ENCODE data around the gene CREG1. TPM values are rescaled to one million over a fixed set of nuclear protein-coding genes. Genes with fewer than 3 reads are reported as not detected.

Gene CREG1
- total and polyA plus RNA-seq, 8 donors = 21.4 to 48.1 (median 40.1) TPM

DNA sequence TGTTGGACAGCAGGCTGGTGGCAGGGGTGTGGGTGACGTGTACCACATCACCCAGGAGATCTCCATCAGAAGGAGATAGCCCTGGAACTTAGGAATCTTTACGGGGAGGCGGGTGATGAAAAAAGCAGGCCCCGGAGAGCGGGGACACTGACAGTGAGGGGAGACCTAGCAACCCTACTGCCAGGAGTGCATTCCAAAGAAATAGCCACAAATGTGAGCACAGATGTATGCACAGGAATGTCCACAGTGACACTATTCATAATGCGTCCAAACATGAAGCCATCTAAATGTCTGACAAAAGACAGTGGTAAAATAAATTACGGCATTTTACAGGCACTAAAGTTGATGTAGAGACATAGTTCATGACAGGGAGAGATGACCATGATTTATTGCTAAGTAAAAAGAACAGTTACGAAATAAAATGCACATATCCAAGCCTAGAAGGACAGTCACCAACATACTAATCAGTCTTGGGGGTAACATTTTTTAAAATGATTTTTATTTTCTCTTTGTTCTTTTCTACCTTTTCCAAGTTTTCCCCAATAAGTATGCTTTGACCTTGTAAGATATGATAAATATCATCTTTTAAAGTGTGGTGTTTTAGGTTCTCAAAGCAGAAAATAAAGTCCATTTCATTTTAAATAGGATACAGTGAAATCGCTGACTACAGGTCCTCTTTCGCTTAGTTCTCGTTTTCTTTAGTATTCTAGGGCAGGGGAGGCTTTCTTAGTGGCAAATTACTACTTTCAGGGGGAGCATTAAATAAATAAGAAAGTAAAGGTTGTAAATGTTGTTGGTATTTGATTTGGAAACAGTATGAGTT, 56.6 kb downstream of the CREG1 start:
- WGBS, 2 donors = 87% methylated on average over 11 of the region's 11 CpGs
- Histone ChIP-seq H3K4me1 (no peaks in the 10 kb centered on the region), H3K4me3 (no peak overlapping the region), H3K27ac (no peak overlapping the region), H3K9me3 (no peaks in the 10 kb centered on the region), H3K27me3 (peaks cover 0 to under 1% (median 0%) of the 10 kb centered on the region in 4 donors), H3K36me3 (no peaks in the 10 kb centered on the region)
- no peak for TF ChIP-seq CTCF (IDR thresholded peaks at IDR 0.05)
- intact Hi-C loops (cut with DNase I) = no loop called here
- ATAC-seq (no peak), FAIRE-seq (no peak), DNase-seq (no peak)

DNA sequence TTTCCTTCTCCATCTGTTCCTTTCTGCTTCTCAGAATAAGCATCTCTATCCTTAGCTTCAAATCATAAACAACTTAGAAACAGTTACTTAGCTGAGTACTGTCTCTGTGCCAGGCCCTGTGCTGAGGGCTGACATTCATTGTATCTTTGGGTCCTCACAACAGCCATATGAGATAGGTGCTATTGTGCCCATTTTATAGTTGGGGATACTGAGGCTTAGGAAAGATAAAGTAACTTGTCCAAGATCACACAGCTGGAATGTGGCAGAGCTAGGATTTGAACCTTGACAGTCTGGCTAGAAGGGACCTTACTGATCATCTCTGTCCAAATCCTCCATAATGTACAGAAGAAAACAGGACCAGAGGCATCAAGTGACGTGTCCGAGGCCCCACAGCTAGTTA, 60.2 kb downstream of the CREG1 start:
- FAIRE-seq (no peak), DNase-seq (no peak), ATAC-seq (no peak)
- Histone ChIP-seq H3K27ac (no peak overlapping the region), H3K4me3 (no peak overlapping the region), H3K27me3 (peaks cover 0 to 7% (median 0%) of the 10 kb centered on the region in 4 donors), H3K4me1 (no peaks in the 10 kb centered on the region), H3K9me3 (no peaks in the 10 kb centered on the region), H3K36me3 (no peaks in the 10 kb centered on the region)
- no peak for TF ChIP-seq CTCF (IDR thresholded peaks at IDR 0.05)
- intact Hi-C loops (cut with DNase I) = no loop called here
- WGBS, 2 donors = 92 to 97% methylated on average over 2 of the region's 2 CpGs

GRCh38 chr1:167492481-167492910, 61.1 kb downstream of the CREG1 start:
- DNase-seq (no peak), FAIRE-seq (no peak), ATAC-seq (no peak)
- no peak for TF ChIP-seq CTCF (IDR thresholded peaks at IDR 0.05)
- intact Hi-C loops (cut with DNase I) = no loop called here
- H3K27ac ChIP-seq = no peak overlapping the region
- 40 to 56% methylated on average over 5 of the region's 5 CpGs for WGBS, 2 donors
- H3K4me3 ChIP-seq = no peak overlapping the region
- no peaks in the 10 kb centered on the region for H3K4me1 ChIP-seq
- H3K27me3 ChIP-seq = peaks cover 0 to 7% (median 0%) of the 10 kb centered on the region in 4 donors
- no peaks in the 10 kb centered on the region for H3K9me3 ChIP-seq
- no peaks in the 10 kb centered on the region for H3K36me3 ChIP-seq

GRCh38 chr1:167491586-167492461, 61.7 kb downstream of the CREG1 start:
- no peak overlapping the region for H3K4me3 ChIP-seq
- H3K27ac ChIP-seq = no peak overlapping the region
- no peaks in the 10 kb centered on the region for H3K9me3 ChIP-seq
- H3K36me3 ChIP-seq = no peaks in the 10 kb centered on the region
- no peak for ATAC-seq
- no peak for FAIRE-seq
- 61 to 62% methylated on average over 12 of the region's 12 CpGs for WGBS, 2 donors
- H3K4me1 ChIP-seq = no peaks in the 10 kb centered on the region
- no peak for DNase-seq
- peaks cover 0 to 7% (median 0%) of the 10 kb centered on the region in 4 donors for H3K27me3 ChIP-seq
- intact Hi-C loops (cut with DNase I) = no loop called here
- TF ChIP-seq CTCF (IDR thresholded peaks at IDR 0.05) = no peak

Other genes starting within 250 kb of the CREG1 start
- gene CD247, start 35.2 kb downstream of the CREG1 start, total RNA-seq = under 1 TPM in 5 of 6 donors, not detected in 1; 0.14 to 0.95 (median 0.78) TPM
- gene CD247, start 35.2 kb downstream of the CREG1 start, polyA plus RNA-seq = under 1 TPM; 0.34 to 0.56 TPM
- 1 to 10 TPM in 4 of 6 donors, under 1 TPM in 2; 0.59 to 6.7 (median 1.7) TPM for gene RCSD1, start 76.5 kb upstream of the CREG1 start, total RNA-seq
- 1 to 10 TPM in 1 of 2 donors, under 1 TPM in 1; 0.89 to 1.9 TPM for gene RCSD1, start 76.5 kb upstream of the CREG1 start, polyA plus RNA-seq
- gene MPZL1, start 168.2 kb upstream of the CREG1 start, total RNA-seq = 10 to 100 TPM; 17.3 to 46.6 (median 23.5) TPM
- 1 to 10 TPM; 6.3 to 9.3 TPM for gene MPZL1, start 168.2 kb upstream of the CREG1 start, polyA plus RNA-seq